GM21526 (cell line): Measurements from ENCODE around the gene CACNA2D1.
"Not testable (repeated sequence)": the region's sequence is repeated elsewhere in the genome, so short reads cannot be mapped to it uniquely, and the experiment has no call there.

ENCODE experiments used
- ATAC-seq: cut with Tn5 transposase; IDR thresholded peaks from one replicate; pipeline ENCODE4 v1.9.1; 2021; ENCODE audit warnings: moderate library complexity; ENCODE audit not compliant: unreplicated experiment, low FRiP score

Gene CACNA2D1

DNA sequence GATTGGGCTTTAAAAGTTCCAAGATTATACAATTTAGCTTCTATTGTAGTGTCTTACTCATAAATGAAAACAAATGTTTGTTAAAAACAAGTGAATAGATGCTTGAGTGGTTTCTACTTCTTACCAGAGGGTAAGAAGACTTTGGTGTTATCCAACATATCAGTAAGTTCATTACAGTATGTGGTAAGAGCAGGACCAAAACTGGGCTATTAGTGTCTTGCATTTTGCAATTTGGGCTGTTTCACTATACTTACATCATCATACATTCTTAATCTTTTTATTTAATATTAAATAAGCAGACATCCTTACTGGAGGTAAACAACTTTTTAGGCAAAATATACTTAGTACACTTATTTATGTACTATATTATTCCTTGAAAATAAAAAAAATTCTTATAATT, 425.4 kb downstream of the CACNA2D1 start:
- ATAC-seq: no peak

DNA sequence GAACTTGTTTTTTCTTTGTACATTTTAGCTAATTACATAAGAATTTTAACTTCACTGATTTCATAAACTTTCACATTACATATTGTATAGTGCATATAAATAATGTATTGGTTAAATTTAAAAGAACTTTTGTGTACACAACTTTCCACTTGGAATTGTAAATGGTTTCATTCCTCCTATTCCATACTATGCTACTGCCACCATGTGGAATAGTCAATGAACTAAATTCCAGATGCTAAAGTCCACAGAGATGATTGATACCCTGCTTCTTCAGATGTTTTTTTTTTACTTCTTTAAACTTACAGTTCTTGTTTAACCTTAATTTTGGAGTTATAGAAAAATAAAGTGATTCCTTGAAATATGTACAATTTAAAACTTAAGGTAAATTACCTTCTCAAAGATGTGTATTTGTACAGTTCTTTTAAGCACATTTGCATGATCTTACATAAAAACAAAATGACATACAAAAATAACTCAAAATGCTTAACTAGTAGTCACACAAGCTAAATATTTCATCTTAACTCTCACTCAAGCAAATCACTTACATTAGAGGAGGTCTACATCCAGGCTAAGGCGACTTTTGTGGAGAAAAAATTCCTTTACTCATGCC, 426.1 kb downstream of the CACNA2D1 start:
- no peak for ATAC-seq

DNA sequence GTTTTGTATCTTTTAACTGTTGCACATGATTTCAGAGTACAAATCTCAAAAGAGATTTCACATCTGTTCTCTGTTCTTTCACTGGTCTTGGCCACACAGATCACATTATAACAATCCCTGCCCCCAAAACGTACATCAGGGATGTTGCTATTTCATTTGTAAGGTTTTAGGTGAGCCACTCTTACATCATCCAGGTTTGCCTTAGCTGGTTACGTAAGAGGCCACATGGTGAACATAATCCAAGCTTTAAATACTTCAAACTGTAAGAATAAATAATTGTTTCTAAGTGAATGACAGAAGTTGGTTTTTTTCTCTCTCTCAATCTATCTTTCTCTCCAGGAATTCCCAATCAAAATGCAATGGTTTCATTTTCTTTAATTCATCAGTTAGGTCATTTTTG, 427.8 kb downstream of the CACNA2D1 start:
- no peak for ATAC-seq

DNA sequence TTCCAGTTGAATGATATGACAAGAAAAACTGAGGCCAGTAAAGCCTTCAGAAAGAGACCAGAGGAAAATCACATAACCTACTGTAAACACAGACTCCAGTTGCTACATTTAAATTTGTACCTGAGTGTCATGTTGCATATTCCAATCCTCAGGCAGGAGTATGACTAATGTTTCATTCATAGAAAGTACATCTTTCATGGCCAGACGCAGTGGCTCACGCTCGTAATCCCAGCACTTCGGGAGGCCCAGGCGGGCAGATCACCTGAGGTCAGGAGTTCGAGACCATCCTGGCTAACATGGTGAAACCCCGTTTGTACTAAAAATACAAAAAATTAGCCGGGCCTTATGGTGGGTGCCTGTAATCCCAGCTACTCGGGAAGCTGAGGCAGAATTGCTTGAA, 429.0 kb downstream of the CACNA2D1 start:
- ATAC-seq: not testable (repeated sequence)

DNA sequence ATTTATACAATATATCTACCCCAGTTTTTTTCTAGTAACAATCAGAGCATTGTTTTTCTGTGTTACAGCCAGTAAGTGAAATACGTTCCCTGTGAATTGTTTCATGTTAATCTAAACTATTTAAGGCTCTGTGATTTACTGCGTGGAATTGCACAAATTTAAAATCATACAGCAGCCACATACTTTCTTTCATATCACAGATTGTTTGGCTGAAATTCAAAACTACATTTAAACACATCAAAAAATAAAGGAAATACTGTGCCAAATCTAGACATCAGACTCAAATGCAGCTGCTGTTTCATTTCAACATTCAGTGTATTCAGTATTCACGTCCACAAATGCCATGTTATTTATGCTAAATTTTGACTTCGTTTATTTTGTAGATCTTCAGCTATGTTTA, 431.1 kb downstream of the CACNA2D1 start:
- ATAC-seq: no peak

DNA sequence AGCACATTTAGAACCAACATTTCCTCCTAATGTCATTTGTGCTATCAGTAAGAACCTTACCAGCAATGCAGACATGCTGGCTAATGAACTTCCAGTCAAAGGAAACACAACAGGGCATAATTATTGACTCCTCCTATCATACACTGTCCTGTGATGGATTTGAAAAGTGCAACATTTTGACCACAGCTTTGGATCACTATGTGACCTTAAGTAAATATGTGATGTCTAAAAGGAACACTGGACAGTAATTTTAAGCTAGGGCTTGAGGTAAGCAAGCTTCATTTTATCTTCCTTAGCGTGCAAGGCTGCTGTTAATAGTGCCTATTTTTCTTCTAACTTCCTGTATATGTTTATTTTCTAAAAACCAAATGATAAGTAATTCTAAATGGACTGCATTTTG, 433.2 kb downstream of the CACNA2D1 start:
- no peak for ATAC-seq

DNA sequence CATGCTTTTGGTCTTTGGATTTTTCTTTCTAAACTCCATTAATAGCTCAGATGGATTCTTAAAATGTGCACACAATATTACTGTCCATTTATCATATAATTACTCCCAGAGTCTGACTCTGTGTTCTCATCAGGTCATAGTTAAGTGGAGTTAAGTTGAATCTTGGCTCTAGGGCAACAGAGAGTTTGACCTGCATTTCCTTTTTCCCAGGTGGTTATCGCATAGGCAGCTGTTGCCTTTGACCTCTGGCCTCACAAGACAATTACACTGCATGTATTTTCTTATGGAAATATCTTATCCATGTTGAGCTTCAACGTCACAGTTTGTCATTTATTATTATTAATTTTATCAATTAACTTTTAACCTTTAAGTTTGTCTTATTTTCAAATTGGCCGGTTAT, 436.3 kb downstream of the CACNA2D1 start:
- ATAC-seq: no peak

DNA sequence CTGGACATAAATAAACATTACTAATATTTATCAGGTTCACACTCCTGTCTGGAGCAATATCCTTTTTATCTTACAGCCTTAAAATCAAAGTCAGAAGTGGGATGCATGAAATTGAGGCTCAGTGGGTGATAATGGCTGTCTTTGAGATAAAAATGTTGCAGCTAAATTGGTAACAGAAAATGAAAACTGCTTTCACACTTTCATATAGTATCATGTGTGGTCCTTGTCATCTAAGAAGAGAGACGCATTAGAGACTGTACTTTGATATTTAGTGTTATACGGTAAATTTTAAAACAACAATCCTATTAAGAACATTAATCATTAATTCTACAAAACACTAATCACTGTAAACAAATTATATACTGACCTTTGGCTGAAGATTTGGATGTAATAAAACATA, 438.5 kb downstream of the CACNA2D1 start:
- no peak for ATAC-seq

DNA sequence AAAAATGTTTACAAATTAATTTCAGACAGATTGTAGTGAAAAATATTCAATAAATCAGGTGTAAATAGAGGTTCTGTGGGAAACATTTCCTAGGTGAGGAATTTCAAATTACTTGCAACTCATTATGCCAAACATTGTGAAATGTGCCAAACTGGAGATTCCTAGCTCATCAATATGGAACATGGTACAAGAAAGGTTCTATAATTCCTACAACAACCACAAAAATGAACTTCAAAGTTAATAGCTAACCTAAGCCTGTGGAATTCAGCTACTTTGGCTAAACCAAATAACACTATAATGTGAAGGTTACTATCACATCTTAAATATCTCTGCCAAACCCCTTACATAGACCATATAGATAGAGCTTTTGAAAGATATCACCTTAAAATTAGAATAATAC, 450.4 kb downstream of the CACNA2D1 start:
- ATAC-seq: no peak

DNA sequence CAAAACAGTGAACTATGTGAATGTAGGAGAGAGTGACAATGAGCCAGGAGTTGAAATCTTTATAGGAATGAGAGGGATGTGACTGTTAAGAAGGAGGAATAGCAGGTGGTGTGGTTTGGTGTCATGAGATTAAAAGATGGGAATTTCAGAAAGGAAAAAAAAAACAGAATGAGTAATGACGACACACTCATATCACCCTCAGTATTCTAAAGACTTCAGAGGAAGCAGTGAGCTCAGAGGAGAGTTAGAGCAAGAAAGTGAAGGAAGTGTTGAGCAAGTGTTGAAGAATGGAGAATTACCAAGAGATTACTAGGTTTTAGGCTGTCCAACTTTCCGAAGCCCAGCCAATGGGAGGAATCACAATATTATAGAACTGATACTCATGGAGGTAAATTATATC, 453.2 kb downstream of the CACNA2D1 start:
- no peak for ATAC-seq

DNA sequence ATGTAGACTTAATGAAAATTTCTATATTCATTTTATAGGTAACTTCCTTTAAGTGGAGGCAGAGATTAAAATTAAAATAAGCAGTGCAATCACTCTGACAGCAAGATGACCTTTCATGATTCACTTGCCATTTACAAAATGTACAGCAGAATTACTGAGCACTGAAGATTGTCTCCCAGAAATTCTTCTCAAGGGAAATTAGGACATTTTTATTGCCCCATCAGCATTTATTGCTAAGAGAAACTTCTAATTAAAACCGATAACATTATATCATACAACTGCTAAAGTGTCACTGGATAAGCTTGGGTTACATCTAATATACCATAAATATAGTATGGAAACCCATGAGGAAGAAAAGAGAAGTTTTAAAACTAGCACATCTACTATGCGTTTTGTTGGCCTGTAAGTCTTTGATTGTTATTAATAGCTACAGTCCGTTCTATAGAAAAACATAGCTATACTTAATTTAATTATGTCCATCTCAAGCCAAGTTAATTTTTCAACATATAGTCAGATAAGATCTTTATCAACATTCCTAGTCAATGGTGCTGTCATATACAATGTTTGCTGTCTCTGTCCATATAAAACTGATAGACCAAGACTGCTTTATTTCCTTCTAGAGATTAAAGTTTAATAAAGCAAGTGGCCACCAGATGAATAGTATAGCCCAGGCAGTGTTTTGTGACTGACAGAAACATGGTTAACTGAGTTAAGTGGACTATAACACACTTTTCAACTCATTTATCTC, 456.7 kb downstream of the CACNA2D1 start:
- ATAC-seq: no peak

DNA sequence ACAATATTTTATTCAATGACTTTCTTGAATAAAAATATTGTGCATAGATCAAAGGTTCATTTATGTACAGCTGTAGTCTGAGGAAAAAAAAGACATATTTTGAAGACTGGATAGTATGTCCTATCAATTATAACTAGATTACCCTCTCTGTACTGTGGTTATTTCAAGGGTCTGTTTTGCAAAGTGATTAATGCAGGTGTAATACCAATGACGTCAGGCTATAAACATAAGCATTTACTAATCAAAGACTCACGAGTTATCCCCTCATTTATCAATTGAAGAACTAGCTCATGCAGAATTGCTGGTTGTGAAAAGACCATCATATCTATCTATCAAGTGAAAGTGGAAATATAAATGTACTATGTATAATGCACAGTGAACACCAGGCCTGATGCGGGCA, 460.2 kb downstream of the CACNA2D1 start:
- no peak for ATAC-seq

DNA sequence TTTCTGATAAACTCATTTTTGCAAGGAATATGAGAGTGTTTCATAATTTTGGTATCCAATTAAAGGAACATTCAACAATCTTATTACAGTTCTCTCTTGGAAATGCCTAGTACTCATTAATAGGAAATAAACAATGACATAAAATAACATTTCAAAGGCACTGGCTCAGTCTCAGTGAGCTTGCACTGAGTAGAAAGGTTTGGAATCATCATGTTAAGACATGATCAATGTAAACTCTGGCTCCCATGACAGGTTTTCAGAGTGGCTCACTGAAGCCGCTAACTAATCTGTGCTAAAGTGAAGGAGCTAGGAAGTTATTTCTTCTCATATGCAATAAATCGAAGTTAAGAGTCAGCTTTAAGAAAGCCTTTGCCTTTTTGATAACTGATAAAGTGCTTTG, 470.5 kb downstream of the CACNA2D1 start:
- no peak for ATAC-seq

DNA sequence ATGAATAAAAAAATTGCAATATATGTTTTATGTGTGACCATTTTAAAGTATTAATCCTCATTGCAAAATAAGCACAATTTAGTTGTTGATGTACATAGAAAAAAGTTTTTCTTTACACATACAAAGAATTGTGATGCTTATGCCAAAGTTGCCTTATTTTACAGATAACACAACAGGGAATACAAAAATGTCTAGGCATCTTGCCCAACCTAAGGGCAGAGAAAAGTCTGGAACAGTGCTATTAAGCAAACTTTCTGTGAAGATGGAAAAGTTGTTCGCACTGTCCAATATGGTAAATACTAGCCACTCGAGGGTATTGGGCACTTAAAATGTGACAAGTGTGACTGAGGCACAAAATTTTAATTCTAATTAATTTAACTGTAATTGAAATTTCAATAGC, 483.6 kb downstream of the CACNA2D1 start:
- no peak for ATAC-seq

DNA sequence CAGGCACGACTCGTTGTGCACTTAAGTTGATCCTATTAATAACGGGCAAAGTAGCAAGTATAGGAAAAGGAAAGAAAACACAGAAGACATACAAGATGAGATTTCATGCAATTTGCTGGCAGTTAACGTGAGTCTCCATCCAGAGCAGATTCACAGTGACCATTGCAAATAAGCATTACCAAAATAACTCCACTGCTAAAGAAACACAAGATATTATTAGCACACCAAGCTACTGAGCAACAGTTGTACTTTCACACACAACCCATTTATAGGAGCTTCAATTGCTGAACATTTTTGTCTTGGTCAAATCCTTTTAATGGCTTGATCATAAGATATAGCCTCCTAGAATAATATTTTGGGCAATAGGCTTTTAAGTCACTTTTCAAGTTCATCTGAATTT, 486.1 kb downstream of the CACNA2D1 start:
- no peak for ATAC-seq

DNA sequence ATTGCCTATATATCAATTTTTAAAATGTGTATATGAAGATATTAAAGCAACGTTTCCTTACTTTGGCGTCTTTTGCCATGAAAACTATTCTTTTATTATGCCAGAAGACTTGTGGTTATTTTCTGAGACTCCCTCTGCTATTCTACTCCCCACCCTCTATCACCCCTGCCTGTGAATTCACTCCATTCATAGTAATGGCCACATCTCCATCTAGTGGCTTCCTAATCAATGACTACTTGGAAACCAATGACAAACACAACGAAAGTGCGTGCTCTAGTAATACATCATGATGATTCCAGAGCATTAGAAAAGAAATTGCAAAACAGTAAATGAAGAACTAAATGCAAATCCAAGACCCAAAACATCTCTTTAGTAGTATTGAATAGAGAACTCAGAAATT, 487.1 kb downstream of the CACNA2D1 start:
- peak; percentile 88 for ATAC-seq

DNA sequence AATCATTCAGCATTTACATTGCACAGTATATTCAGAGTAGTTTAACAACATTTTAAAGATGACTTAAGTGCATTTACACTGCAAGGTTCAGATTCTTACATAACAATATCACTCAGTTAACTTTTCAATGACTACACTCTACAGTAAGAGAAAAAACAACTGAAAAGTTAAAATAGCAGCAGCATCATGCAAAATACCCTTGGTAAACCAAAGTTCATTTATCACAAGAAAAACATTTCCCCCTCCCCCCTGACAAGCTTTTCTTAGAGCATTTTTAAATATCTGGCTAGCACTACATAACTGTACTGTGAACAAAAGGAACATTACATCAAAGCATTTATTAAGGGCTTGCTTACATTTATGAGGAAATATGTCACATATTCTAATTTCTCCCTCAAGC, 494.3 kb downstream of the CACNA2D1 start:
- no peak for ATAC-seq

DNA sequence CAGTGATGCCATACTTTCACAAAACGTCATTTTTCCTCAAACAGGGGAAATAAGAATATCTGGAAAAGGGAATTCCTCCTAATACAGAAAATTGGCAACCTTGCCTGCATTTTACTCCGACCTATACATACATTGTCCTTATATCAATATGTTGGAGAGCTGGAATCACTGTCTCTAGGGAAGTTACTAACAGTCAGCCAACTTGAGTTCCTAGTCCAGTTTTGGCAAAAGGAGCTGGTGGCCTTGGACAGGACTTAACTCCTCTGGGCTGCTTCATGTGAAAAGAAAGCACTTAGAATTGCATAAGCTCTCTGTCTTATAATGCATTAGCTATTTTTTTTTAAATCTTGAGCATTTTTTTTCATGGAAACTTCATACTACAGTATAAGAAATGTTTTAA, 499.5 kb downstream of the CACNA2D1 start:
- no peak for ATAC-seq

DNA sequence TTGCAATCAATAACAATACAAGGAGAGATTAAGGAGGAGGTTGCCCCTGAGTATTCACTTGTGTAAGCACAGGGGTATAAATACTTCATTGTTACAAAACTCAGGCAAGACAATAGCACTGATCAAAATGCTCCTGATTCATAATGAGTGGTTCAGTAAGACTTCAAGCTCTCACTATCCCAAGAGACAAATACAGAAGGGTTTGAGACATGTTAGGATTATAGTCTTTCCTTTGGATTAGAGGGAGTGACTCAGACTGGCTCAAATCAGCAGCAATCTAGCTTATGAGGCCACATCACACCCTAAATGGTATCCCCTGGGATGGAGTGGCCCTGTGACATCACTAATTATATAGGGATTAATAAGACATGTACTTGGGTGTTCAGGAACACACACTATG, 506.5 kb downstream of the CACNA2D1 start:
- no peak for ATAC-seq

DNA sequence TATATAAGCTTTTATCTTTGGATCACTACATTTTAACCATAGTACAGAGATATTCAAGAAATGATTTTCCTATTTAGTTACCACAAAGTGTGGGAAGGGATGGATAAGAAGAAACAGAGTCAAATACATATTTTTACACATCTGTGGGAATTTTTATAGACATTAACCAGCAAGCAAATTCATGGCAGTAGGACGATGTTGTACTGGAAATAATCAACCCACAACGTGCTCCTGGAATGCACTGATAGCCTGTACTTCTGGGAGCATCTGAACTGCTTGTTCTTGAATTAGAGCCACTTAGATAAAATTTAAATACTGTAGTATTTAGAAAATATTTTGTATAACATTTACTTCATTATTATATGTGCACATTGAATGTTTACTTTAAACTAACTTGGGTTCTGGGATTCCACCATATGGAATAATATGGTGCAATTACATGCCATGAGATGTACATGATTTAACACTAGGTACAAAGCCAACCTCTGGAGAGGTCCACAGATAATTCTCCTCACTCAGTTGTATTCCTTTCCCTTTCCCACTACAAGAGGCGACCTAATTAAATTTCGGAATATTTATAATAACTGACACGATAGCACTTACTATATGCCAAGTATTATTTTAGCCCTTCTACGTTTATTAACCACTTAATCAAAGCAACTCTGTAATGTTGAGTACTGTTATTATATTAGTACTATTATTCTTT, 508.8 kb downstream of the CACNA2D1 start:
- ATAC-seq: no peak

DNA sequence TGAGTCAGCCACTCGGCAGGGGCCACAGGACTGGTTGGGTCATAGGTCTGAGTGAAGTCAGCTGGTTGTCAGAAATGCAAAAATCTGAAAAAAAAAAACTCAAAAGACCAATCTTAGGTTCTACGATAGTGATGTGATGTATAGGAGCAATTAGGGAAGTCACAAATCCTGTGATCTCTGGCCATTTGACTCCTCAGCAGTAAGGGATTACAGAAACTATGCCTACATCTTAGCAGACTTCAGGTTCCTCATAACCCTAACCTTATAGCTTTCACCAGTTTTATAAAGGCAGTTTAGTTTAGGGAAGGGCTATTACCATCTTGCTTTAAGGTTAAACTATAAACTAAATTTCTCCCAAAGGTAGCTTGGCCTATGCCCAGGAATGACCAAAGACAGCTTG, 510.6 kb downstream of the CACNA2D1 start:
- ATAC-seq: no peak

DNA sequence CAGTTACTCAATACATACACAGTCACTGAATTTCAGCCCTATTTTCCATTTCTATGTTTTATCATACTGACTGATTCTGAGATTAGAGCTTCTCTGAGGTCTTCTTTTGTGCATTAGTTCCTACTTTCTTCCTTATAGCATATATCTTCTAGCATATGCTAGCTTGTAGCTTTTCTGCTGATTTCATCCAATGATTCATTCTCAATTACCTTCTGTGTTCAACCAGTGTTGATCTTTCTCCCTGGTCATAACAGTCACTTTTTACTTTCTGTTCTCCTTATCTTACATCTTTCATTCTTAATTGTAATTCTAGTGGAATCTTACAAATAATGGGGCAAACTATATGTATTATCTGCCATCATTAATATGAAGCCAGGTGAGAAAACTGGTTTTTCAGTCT, 514.2 kb downstream of the CACNA2D1 start:
- no peak for ATAC-seq
